Lower leg skin (tissue), 3 donors: ENCODE measurements around the gene WBP1.

Experiments used
- POLR2A ChIP-seq, 2 donors: fragments of 450-650 bp; IDR thresholded peaks; one replicate each; pipeline ENCODE4 v1.6.1; 2016 to 2017; ENCODE audit warnings: antibody characterized with exemption in 2 of 2, mild to moderate bottlenecking in 1 of 2, moderate library complexity in 1 of 2
- TF ChIP-seq, protein P1 (sequence below), 3 donors: fragments of 450-650 bp; IDR thresholded peaks; one replicate each; pipeline ENCODE4 v1.5.1; 2016; ENCODE audit warnings: antibody characterized with exemption in 3 of 3, mild to moderate bottlenecking in 3 of 3, moderate library complexity in 2 of 3

DNA sequence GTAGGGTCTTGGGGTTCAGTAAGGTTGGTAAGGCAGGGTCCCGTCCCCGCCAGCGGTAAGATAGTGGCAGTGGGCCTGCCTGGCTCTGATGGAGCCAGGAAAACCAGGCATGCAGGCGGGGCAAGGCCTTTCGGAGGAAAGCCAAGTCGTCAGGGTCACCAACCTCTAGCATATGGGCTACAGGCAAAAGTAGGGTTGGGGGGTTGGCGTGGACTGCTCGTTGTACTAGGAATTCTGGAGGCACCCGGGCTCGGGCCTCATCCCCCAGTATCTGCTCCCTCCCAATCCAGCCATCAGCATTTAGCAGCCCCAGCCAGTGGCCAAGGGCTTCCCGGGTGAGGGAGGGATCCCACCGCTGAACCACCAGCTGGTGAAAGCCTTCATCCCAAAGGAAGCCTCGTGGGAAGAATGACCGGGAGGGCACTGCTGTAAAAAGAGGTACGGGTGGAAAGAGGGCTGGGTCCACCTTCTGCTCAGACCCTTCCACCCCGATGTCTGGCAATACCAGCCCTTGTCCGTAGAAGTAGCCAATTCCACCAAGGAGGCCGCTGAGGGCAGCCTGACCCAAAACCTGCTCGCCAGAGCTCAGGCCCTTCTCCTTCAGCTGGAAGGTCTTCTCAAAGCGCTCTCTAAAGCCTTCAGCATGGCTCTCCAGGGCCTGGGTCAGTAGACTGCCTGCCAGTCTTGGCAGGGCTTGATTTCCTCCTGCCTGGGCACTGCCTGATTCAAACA is 4.0 kb downstream of the WBP1 start:
- TF ChIP-seq, protein P1, sequence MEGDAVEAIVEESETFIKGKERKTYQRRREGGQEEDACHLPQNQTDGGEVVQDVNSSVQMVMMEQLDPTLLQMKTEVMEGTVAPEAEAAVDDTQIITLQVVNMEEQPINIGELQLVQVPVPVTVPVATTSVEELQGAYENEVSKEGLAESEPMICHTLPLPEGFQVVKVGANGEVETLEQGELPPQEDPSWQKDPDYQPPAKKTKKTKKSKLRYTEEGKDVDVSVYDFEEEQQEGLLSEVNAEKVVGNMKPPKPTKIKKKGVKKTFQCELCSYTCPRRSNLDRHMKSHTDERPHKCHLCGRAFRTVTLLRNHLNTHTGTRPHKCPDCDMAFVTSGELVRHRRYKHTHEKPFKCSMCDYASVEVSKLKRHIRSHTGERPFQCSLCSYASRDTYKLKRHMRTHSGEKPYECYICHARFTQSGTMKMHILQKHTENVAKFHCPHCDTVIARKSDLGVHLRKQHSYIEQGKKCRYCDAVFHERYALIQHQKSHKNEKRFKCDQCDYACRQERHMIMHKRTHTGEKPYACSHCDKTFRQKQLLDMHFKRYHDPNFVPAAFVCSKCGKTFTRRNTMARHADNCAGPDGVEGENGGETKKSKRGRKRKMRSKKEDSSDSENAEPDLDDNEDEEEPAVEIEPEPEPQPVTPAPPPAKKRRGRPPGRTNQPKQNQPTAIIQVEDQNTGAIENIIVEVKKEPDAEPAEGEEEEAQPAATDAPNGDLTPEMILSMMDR (IDR thresholded peaks at IDR 0.05) = no peak
- TF ChIP-seq POLR2A (IDR thresholded peaks at IDR 0.05) = no peak
